LNCaP clone FGC (cell line): ENCODE results near the gene CD1B.

Source experiments
- DNase-seq: peaks from one replicate; pipeline ENCODE4 v3.0.0-alpha.2; 2011; ENCODE audit warnings: low read depth
- H3K4me3 ChIP-seq: 2 replicates; pipeline ENCODE4 v1.5.1; 2011; ENCODE audit warnings: mild to moderate bottlenecking, low read depth, low read length, control low read depth
- CTCF ChIP-seq: IDR thresholded peaks from 2 replicates; pipeline ENCODE4 v1.5.1; 2012; ENCODE audit warnings: mild to moderate bottlenecking; ENCODE audit not compliant: control insufficient read depth, insufficient read depth; ENCODE audit errors: extremely low read depth

The CD1B gene

GRCh38 chr1:158334526-158335212 lies 3.3 kb upstream of the CD1B start:
- no peak overlapping the region for H3K4me3 ChIP-seq
- DNase-seq, result no peak
- no peak for TF ChIP-seq CTCF

DNA sequence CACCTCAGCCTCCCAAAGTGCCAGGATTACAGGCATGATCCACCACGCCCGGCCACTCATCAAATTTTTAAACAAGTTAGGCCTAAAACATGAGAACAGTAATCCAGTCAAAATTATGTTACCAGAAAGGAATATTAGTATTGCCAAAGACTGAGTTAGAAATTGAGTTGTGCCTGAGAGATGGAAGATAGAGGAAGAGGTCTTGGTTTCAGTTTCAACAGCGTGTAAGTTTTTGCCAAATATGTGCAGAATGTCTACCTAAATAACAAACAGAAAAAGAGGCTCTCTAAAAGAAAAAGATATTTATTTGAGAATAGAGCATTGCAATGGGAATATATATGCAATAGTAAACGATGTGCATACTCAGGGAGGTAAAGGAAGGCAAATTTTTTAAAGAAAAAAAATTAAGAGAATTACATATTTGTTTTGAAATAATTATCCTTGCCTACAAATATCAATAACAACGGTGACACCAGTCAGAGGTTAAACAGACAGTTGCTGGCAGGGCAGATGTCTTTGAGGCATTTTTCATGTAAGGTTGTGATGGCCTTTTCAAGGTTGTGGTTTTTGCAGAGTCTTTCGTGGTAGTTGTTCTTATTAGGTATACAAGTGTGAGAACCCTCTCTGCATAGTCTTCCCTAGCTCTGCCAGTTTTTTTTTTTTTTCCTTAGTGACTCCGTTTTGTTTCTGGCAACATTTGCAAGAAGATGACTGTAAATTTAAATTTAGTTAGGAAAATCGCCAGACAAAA lies 2.2 kb upstream of the CD1B start:
- TF ChIP-seq CTCF, result no peak
- DNase-seq, result no peak
- H3K4me3 ChIP-seq, result no peak overlapping the region

DNA sequence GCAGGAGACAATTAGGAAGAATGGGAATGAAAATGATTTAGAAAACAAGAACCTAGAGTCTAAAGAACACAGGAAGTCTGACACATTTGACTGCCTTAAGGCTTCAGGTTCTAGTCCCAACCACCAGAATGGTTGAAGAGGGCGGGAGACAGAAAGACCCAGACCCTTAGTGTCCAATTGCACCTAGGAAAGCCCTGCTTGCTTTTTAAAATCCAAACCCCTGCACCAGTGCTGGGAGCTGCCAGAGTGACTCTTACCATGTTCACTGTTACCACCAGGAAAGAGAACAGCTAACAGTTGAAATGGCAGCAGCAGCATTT lies 265 bp downstream of the CD1B start:
- H3K4me3 ChIP-seq, result no peak overlapping the region
- no peak for TF ChIP-seq CTCF
- DNase-seq, result no peak

DNA sequence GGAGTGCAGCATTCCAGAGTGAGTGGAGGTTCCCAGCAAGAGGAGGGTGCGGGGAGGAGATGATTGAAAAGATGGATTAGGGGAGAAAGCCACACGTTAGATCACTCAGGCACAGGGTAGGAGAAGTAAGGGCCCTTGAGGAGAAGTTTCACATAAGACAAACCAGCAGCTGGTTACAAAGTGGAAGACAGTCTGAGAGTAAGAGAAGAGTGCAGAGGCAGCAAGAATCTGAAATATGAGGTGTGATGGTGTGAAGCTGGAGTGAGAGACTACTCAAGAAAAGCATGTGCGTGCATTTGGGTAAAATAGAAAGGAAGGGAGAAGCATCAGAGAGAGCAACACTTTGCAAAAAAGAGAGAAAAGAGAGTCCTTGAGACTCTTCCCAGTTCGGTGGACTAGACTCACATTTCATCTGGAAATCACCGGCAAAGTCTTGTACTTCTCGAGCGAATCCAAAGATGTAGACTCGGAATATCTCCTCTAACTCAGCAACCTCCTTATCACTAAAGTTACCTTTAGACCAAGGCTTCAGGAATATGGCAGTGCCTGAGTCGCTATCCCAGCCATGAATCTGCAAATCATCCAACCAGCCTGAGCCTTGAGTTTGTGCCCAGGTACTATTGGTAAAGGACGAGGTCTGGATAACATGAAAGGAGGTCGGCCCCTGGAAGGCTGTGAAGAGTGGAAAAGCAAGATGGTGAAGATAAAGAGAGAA lies 783 bp downstream of the CD1B start:
- DNase-seq, result no peak
- no peak for TF ChIP-seq CTCF
- H3K4me3 ChIP-seq, result no peak overlapping the region

GRCh38 chr1:158329733-158330132 lies 1.6 kb downstream of the CD1B start:
- peak; percentile 74 for TF ChIP-seq CTCF
- no peak for DNase-seq
- no peak overlapping the region for H3K4me3 ChIP-seq

DNA sequence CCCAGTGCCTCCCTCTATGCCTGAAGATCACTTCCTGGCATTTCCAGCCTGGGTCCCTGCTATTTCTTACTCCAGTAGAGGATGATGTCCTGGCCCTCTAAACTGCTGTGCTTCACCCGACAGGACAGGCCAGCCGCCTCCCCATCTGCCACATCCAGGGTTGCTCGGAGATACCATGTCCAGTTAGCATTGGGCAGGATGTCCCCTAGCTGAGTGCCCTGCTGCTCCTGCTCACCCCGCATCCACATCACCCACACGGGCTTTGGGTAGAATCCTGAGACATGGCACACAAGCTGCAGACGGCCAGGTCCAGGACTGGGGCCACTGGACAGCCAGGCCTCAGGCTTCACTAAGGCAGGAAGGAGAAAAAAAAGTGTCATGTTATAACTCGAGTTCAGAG lies 2.0 kb downstream of the CD1B start:
- TF ChIP-seq CTCF, result no peak
- H3K4me3 ChIP-seq, result no peak overlapping the region
- DNase-seq, result no peak
